HCEC 1CT (cell line): ENCODE data around the gene MICU1.
"Not testable (repeated sequence)": the region's sequence is repeated elsewhere in the genome, so short reads cannot be mapped to it uniquely, and the experiment has no call there.

Experiments
- DNase-seq: peaks from one replicate; pipeline ENCODE4 v3.0.0-alpha.2; 2017

MICU1 gene

GRCh38 chr10:72625608-72626443 lies at the start of gene MICU1:
Gene MICU1 (minus strand): TSS chr10:72626079. CDS start chr10:72566793, 59,286 bp downstream.
- DNase-seq = peak; percentile 95

GRCh38 chr10:72674174-72674573 lies 48.3 kb upstream of the MICU1 start:
- DNase-seq = not testable (repeated sequence)

- no peak for DNase-seq
Measured at GRCh38 chr10:72673280-72673679, 47.4 kb upstream of the MICU1 start.

GRCh38 chr10:72667207-72667864 lies 41.5 kb upstream of the MICU1 start:
- no peak for DNase-seq

GRCh38 chr10:72665925-72666324 lies 40.0 kb upstream of the MICU1 start:
- DNase-seq = peak; percentile 84

GRCh38 chr10:72663971-72664370 lies 38.1 kb upstream of the MICU1 start:
- DNase-seq = no peak

- no peak for DNase-seq
Measured at GRCh38 chr10:72661431-72661830, 35.6 kb upstream of the MICU1 start.

- DNase-seq = peak; percentile 55
Measured at GRCh38 chr10:72660220-72660619, 34.3 kb upstream of the MICU1 start.

GRCh38 chr10:72659694-72660093 lies 33.8 kb upstream of the MICU1 start:
- peak; percentile 43 for DNase-seq

GRCh38 chr10:72658696-72659400 lies 33.0 kb upstream of the MICU1 start:
- no peak for DNase-seq

- no peak for DNase-seq
Measured at GRCh38 chr10:72654720-72655119, 28.8 kb upstream of the MICU1 start.

GRCh38 chr10:72653383-72654096 lies 27.7 kb upstream of the MICU1 start:
- DNase-seq = no peak

GRCh38 chr10:72649291-72649690 lies 23.4 kb upstream of the MICU1 start:
- no peak for DNase-seq

GRCh38 chr10:72648301-72648700 lies 22.4 kb upstream of the MICU1 start:
- DNase-seq = no peak

GRCh38 chr10:72646971-72647370 lies 21.1 kb upstream of the MICU1 start:
- not testable (repeated sequence) for DNase-seq

- no peak for DNase-seq
Measured at GRCh38 chr10:72645263-72645858, 19.5 kb upstream of the MICU1 start.

GRCh38 chr10:72642318-72642717 lies 16.4 kb upstream of the MICU1 start:
- no peak for DNase-seq

- DNase-seq = no peak
Measured at GRCh38 chr10:72639441-72639873, 13.6 kb upstream of the MICU1 start.

GRCh38 chr10:72638586-72639440 lies 12.9 kb upstream of the MICU1 start:
- DNase-seq = no peak

GRCh38 chr10:72637398-72637857 lies 11.5 kb upstream of the MICU1 start:
- DNase-seq = peak; percentile 66

GRCh38 chr10:72630144-72630543 lies 4.3 kb upstream of the MICU1 start:
- no peak for DNase-seq

GRCh38 chr10:72626444-72626754 lies 520 bp upstream of the MICU1 start:
- DNase-seq = no peak
